ENCODE data around the gene SELE.

The SELE gene, protein sequence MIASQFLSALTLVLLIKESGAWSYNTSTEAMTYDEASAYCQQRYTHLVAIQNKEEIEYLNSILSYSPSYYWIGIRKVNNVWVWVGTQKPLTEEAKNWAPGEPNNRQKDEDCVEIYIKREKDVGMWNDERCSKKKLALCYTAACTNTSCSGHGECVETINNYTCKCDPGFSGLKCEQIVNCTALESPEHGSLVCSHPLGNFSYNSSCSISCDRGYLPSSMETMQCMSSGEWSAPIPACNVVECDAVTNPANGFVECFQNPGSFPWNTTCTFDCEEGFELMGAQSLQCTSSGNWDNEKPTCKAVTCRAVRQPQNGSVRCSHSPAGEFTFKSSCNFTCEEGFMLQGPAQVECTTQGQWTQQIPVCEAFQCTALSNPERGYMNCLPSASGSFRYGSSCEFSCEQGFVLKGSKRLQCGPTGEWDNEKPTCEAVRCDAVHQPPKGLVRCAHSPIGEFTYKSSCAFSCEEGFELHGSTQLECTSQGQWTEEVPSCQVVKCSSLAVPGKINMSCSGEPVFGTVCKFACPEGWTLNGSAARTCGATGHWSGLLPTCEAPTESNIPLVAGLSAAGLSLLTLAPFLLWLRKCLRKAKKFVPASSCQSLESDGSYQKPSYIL

DNA sequence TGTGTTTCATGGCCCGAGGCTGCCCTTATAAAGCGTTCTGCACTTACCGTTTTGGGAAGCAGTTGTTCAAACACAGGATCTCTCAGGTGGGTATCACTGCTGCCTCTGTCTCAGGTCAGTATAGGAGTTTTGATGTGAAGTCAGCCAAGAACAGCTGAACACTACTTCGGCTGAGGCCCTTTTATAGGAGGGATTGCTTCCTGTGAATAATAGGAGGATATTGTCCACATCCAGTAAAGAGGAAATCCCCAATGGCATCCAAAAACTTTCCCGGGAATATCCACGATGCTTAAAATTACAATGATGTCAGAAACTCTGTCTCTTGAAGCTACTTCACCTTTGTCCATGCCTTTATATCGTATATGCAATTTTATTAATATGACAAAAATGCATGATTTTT lies at the start of gene SELE:
Gene SELE (minus strand): TSS at position 156 of the 400 bp plus-strand sequence. CDS start 467 bp downstream, outside the sequence.
- in situ Hi-C loops (cut with MboI; ENCODE audit: low pct_unique_long_range_greater_than_20kb, low sequenced_read_pairs): no loop called here

DNA sequence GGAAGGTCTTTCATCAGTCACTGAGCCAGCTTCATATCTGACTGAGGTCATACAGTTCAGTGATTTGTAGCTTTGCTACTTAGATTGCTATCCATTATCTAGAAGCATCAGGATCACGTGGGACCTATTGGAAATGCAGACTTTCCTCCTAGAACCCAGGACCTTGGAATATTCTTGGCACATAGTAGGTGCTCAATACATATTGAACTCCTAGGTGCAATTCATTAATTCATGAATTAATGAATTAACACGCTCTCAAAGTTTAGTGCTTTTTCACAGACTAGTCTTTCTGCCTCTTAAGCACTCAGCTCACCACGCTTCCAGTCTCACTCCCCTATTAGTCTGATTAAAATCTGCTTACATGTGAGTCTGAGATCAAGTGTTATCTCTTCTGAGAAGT lies 48.7 kb upstream of the SELE start:
- in situ Hi-C loops (cut with MboI; ENCODE audit: low pct_unique_long_range_greater_than_20kb, low sequenced_read_pairs): no loop called here
- no peak for DNase-seq

More for the DNA sequence above, at the start of gene SELE:
- no peak for DNase-seq

DNA sequence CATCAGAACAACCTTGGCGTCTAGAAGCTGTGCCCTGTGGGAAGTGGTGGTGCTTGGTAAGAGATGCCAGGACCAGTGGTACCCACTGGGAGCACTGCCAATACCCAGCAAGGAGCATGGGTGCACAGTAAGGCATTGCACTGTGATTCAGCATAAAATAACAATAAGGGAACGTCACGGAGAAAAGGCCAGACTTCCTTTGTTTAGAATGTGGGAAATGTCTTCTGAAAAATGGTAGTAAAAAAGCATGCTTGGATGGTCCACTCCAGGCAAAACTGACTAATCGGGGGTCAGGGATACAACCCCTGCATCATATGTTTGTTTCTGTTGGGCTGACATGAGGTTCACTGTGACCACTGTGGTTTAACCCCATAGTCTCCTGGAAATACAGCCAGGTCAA lies 46.1 kb upstream of the SELE start:
- DNase-seq: no peak
- in situ Hi-C loops (cut with MboI; ENCODE audit: low pct_unique_long_range_greater_than_20kb, low sequenced_read_pairs): no loop called here

DNA sequence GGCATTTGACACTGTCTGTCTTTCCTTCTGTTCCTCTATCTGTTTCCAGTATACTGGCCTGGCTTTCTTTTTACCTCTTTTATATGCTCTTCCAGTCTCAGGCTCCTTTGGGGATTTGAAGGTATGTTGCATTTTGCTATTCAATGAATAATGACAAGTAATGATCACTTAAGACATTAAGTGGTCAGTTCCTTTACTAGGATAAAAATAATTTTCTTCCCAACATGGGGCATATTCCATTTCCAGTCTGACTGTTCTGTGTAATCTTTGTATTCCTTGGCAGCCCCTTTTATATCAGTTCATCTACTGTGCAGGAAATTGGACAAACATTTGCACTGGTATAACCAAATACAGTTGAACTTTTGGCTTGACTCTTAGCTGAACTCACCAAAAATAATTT lies 45.3 kb upstream of the SELE start:
- DNase-seq: no peak
- in situ Hi-C loops (cut with MboI; ENCODE audit: low pct_unique_long_range_greater_than_20kb, low sequenced_read_pairs): no loop called here

DNA sequence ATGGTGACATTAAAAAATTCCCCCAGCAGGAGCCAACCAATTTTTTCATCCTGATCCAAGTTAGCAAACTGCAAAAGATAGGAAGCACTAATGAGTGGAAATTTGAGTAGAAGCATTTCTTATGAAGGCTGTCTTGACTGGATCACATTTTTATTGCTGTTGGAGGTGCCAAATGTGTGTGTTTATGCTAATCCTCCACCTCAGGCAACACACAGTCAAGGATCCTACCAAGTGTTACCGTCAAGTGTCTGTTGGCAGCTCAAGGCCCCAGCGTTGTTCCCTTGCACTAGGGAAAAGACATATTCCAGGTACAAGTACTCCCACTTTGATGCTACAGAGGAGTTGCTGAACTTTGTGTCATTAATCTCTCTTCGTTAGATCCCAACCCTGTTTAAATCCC lies 42.6 kb upstream of the SELE start:
- in situ Hi-C loops (cut with MboI; ENCODE audit: low pct_unique_long_range_greater_than_20kb, low sequenced_read_pairs): no loop called here

DNA sequence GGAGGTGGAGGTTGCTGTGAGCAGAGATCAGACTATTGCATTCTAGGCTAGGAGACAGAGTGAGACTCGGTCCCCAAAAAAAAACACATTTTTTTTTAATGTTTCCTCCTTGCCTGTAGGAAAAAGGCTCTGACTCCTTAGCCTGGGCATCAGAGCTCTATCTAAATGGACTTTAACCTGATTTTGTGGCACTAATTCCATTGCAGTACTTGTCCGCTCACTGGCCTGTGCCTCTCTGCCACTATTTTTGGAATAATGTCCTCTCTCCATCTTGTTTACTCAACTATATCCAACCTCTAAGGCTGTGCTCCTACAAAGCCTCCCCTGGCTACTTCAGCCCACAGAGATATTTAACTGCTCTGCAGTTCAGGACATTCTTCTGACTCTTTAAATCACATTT lies 34.3 kb upstream of the SELE start:
- DNase-seq: no peak
- in situ Hi-C loops (cut with MboI; ENCODE audit: low pct_unique_long_range_greater_than_20kb, low sequenced_read_pairs): no loop called here

More for the DNA sequence above, 42.6 kb upstream of the SELE start:
- no peak for DNase-seq

DNA sequence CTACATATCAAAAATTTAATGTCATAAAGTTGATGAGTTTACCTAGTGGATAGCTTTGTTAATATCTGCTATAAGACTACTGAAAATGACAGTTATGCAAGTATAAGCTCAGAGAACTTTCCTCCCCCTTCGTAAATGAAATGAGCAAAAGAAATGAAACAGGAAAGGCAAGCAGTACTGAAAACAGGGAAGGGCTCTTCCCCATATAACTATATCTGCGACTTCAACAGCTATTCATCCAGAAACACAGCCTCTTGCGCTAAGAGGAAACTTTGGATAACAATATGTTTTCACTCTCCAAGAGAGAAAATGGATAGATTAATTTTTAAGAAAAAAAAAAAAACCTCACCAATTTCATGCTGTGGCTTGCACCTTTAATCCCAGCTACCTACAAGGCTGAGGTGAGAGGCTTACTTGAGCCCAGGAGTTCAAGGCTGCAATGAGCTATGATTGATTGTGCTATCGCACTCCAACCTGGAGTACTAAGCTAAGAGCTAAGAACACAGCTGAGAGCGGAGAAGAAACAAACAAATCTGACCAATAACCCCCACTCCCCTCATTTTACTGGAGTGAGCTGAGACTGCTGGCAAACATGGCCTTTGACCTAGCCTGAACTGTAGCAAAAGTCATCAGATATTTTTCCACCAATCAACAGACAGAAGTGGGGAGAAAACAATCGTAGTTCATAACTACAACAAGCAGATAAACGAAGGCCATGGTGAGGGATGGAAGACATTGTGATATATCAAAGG lies 31.9 kb upstream of the SELE start:
- in situ Hi-C loops (cut with MboI; ENCODE audit: low pct_unique_long_range_greater_than_20kb, low sequenced_read_pairs): no loop called here
- DNase-seq: no peak

DNA sequence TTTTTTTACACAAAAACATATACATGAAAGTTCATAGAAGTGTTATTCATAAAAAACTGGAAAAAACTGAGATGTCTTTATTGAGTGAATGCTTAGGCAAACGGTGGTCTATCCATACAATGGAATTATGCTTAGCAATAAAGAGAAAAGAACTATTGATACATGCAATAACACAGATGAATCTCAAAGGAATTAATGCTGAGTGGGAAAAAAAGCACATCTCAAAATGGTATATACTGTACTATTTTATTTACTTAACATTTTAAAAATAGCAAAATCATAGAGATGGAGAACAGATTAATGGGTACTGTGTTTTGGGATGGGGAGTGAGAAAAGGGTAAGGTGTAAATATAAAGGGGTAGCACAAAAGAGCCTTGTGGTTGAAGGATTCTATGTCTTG lies 31.0 kb upstream of the SELE start:
- no peak for DNase-seq
- in situ Hi-C loops (cut with MboI; ENCODE audit: low pct_unique_long_range_greater_than_20kb, low sequenced_read_pairs): no loop called here

DNA sequence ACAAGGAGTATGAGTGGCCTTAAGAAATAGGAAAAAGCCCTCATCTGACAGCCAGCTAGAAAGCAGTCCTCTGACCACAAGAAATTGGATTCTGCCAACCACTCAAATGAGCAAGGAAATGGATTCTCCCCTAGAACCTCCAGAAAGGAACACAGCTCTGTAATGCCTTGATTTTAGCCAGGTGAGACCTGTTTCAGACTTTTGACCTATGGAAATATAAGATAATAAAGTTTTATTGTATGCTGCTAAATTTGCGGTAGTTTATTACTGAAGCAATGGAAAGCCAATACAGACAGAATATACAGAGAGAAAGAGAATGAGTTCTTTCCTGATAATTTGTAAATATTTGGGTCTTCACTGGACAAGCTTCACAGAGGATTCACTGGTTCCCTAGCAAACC lies 28.8 kb upstream of the SELE start:
- in situ Hi-C loops (cut with MboI; ENCODE audit: low pct_unique_long_range_greater_than_20kb, low sequenced_read_pairs): no loop called here
- DNase-seq: peak; percentile 4

DNA sequence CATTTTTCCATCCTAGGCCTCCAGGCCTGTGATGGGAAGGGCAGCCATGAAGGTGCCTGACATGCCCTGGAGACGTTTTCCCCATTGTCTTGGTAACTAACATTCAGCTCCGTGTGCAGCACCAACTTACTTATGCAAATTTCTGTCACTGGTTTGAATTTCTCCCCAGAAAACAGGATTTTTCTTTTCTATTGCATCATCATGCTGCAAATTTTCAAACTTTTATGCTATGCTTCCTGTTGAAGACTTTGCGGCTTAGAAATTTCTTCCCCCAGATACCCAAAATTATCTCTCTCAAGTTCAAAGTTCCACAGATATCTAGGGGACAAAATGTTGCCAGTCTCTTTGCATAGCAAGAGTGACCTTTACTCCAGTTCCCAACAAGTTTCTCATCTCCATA lies 25.2 kb upstream of the SELE start:
- DNase-seq: no peak
- in situ Hi-C loops (cut with MboI; ENCODE audit: low pct_unique_long_range_greater_than_20kb, low sequenced_read_pairs): no loop called here

DNA sequence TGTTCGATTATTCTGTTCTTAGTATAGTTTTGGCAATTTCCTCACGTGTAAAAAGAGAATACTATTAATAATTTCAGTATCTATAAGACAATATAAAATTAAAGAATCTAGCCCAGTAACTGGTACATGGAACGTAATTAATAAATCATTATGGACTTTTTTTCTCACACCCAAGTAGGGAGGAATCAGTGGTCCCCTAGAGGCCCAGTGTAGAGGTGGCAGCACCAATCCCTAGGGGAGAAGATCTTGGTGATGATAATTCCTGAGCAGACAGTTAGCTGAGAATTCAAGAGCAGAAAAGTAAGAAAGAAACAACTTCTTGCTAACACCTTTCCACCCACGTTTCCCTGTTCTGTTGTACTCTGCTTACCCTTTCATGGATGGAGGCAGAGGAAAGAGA lies 19.7 kb upstream of the SELE start:
- in situ Hi-C loops (cut with MboI; ENCODE audit: low pct_unique_long_range_greater_than_20kb, low sequenced_read_pairs): no loop called here
- DNase-seq: no peak

DNA sequence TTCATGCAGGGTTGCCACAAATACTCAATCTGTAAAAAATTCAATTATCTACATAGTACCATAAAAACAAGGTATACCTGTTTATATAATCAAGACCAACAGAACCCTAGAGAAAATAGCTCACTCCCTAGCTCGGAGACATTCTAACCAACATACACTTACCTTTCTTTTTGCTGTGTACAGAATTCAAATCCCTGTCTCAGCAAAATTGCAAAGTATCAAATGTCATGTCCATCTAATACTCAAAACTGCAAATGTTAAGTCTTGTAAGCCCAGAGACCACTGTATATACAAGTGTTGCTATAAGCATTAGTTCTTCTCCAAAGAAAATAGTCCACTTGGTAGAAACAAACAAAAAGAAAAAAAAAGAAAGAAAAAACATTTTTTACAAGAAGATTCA lies 16.2 kb upstream of the SELE start:
- in situ Hi-C loops (cut with MboI; ENCODE audit: low pct_unique_long_range_greater_than_20kb, low sequenced_read_pairs): no loop called here

DNA sequence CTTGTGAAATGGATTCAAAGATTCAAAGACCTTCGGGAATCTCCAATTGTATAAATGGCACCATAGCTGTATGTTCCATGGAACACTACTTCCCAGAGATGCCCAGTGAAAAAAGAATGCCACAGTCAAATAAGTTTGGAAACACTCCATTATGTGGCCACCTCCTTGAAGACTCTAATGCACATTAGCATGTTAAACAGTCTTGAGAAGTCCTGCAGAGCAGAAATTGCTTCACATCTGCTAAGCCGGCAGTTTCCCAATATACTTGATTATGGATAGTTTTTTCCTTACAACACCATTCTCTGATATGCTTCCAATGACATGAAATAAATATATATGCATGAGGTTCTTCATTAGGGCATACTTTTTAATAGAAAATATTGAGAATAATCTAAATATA lies 12.7 kb upstream of the SELE start:
- DNase-seq: no peak
- in situ Hi-C loops (cut with MboI; ENCODE audit: low pct_unique_long_range_greater_than_20kb, low sequenced_read_pairs): no loop called here

More for the DNA sequence above, 16.2 kb upstream of the SELE start:
- DNase-seq: no peak

DNA sequence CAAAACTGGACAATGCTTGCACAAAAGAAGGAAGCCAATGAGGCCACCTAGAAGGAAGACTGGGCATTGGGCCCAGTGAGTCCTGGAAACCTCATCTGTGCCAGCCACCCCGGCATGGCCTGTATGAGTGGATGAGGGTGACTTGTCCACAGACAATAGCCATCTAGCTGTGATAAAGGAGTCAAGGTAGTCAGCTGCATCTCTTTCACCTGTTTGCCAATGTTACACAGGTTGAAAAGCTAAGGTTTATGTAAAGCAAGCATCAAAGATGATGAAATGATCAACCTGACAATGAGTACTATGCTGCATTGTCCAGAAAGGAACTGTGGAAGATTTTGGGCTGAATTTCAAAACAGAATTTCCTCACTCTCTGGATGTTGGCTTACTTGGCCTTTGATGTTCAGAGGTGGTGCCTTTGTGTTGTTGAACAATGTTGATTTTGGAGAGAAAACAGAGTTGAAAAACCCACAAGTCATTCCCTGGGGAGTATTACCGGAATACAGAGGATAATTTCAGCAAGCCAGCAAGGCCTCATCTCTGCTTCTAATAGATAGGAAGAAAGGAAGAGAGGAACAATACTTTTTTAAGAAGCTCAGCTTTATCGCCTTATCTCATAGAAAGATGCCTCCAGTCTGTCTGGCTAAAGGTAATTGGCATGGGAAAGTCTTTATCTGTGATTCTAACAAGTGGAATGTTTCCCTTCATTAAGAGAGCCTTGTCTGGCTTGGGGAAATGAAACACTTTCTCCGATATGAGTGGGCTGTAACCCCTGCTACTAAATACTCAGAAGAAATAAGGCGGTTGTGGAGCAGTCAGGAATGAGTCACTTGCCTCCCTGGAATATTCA lies 11.4 kb upstream of the SELE start:
- in situ Hi-C loops (cut with MboI; ENCODE audit: low pct_unique_long_range_greater_than_20kb, low sequenced_read_pairs): no loop called here

DNA sequence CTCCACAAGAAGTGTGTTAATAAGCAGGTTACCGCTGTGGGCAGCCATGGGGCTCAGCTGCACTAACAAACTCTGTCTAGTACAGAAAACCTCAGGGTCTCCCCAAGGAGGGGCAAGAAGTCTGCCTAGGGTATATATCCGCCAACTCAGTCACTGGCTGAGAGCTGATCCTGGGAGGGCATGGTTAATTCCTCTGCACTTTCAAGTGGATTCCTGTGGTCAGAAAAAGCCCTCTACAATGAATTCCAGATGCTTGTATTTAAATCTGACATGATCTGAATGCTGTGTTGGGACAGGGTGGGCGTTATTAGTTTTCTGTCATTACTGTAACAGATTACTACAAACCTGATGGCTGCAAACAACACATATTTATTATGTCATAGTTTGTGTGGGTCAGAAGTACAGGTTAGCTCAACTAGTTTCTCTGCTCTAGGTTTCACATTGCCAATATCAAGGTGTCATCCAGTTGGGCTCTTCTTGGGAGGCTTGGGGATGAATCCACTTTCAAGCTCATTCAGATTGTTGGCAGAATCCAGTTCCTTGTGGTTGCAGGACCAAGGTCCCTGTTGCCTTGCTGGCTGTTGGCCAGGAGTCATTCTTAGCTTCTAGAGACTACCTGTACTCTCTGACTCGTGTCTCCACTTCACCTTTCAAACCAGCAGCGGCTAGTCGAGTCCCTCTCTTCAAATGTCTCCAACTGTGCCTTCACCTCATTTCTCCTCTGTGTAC lies 8.0 kb upstream of the SELE start:
- DNase-seq: no peak
- in situ Hi-C loops (cut with MboI; ENCODE audit: low pct_unique_long_range_greater_than_20kb, low sequenced_read_pairs): no loop called here

More for the DNA sequence above, 11.4 kb upstream of the SELE start:
- DNase-seq: no peak

DNA sequence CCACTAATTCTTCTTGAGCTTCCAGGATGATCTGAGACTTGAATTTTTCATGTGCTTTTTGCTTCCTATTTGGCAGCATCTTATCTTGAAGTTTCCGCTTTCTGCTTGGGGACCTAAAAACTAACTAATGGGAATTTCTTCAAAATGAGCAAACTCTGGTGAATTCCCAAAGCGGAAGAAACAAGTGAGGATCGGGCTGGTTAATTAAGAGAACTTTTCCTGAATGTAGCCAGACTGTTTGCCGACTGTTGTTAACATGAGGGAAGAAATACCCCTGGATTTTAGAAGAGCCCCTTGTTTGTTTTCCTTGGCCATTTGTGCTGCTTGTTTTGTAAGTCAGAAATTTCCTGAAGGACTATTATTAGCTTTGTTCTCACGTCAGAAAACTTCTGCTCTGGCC lies 6.1 kb upstream of the SELE start:
- in situ Hi-C loops (cut with MboI; ENCODE audit: low pct_unique_long_range_greater_than_20kb, low sequenced_read_pairs): no loop called here
- no peak for DNase-seq

DNA sequence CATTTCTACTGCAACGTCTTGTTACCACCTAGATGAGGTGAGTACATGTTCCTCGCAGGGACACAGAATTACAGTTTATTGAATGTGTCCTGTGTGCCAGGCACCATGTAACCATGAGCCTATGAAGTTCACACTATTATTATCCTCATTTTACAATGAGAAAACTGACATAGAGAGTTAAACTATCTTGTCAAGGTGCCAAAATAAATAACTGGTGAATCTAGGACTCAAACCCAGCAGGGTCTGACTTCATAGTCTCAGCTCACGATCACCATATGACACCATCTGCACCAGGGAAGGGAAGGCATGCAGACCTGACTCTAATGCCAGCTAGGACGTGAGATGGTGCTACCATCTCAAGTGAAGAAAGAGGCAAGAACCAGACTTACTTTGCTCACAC lies 2.4 kb downstream of the SELE start:
- in situ Hi-C loops (cut with MboI; ENCODE audit: low pct_unique_long_range_greater_than_20kb, low sequenced_read_pairs): no loop called here
- DNase-seq: no peak

DNA sequence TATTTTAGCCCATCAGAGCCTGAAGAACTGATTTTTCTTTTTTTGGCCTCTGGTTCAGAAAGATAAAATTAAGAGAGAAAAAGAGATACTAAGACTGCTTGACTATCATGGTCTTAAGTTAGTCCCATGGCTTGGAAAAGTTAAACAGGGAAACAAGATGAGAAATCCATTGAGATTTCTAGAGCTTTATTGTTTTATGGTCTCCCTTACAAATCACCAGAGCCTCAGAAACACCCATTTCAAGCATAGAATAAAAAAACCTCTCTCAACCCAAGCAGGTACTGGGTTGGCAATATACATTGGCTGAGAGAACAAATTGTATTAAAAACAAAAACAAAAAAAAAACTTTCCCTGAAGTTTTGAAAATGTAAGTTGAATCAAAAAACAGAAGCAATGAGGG lies 3.9 kb downstream of the SELE start:
- in situ Hi-C loops (cut with MboI; ENCODE audit: low pct_unique_long_range_greater_than_20kb, low sequenced_read_pairs): no loop called here
- DNase-seq: no peak

DNA sequence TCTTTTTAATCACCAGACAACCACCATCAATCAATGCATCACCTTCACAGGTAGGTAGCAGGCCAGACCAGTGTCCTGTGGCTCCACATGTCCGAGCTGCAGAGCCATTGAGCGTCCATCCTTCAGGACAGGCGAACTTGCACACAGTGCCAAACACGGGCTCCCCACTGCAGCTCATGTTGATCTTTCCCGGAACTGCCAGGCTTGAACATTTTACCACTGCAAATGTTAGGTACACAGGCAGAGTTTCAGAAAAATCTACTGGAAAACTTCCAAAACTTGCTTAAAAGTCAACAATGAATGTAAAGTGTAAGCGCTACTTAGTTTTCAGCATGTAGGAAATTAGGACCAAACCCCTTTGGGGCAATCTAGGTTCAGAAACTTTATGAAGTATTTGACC lies 6.6 kb downstream of the SELE start:
- in situ Hi-C loops (cut with MboI; ENCODE audit: low pct_unique_long_range_greater_than_20kb, low sequenced_read_pairs): no loop called here
- DNase-seq: no peak
